ENCODE measurements around the gene SERPINA4. TPM values are rescaled to one million over a fixed set of nuclear protein-coding genes. Genes with fewer than 3 reads are reported as not detected.

The SERPINA4 gene
- polyA plus RNA-seq, 1 donor from 2014 or later: not detected

DNA sequence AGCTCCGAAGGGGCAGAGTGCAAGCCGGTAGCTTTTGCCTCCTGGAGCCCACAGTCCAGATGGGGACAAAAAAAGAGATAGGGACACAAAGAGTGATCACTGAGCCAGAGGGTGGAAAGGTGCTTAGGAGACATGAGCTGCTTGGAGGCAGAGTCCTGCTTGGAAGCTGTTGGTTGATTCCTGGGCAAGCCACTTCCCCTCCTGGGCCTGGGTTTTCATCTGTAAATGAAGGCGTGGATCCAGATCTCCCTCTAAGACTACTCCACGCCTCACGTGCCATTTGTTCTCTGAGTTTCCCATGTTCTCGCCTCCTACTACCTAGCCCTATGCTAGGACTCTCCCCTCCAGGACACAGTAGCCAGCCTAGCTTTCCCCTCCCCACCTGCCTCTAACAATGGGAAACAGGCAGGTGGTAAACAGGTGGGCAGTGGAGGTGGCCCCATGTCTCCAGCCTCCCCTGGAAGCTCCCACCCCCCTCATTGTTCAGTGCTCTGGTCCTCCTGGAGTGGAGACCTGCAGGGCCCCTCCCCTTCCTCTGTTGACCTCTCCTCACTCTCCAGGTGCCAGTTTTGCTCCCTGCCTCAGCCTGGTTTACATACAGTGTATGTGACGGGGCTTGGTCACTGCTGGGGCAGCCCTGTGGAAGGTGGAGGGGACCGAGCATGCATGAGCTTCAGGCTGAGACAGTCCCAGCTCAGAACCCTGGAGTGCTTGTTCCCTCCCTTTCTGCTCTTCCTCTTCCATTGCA, 54.8 kb downstream of the SERPINA4 start:
- H2AFZ ChIP-seq (ENCODE audit: low read depth, low read length): no peak overlapping the region
- TF ChIP-seq POLR2AphosphoS5 (IDR thresholded peaks at IDR 0.05) (no peak), RAD21 (conservative IDR thresholded peaks at IDR 0.05) (no peak), EP300 (conservative IDR thresholded peaks at IDR 0.05; ENCODE audit: poor library complexity, severe bottlenecking) (no peak), SMC3 (conservative IDR thresholded peaks at IDR 0.05; ENCODE audit: poor library complexity) (no peak), EZH2 (IDR thresholded peaks at IDR 0.05; ENCODE audit: borderline replicate concordance, insufficient read depth, low read length, poor library complexity, severe bottlenecking) (no peak), MXI1 (conservative IDR thresholded peaks at IDR 0.05; ENCODE audit: poor library complexity, severe bottlenecking) (no peak), CTCF (IDR thresholded peaks at IDR 0.05; ENCODE audit: poor library complexity, severe bottlenecking) (no peak), TAF1 (IDR thresholded peaks at IDR 0.05; ENCODE audit: low read depth) (no peak)
- TF ChIP-seq, protein P1, sequence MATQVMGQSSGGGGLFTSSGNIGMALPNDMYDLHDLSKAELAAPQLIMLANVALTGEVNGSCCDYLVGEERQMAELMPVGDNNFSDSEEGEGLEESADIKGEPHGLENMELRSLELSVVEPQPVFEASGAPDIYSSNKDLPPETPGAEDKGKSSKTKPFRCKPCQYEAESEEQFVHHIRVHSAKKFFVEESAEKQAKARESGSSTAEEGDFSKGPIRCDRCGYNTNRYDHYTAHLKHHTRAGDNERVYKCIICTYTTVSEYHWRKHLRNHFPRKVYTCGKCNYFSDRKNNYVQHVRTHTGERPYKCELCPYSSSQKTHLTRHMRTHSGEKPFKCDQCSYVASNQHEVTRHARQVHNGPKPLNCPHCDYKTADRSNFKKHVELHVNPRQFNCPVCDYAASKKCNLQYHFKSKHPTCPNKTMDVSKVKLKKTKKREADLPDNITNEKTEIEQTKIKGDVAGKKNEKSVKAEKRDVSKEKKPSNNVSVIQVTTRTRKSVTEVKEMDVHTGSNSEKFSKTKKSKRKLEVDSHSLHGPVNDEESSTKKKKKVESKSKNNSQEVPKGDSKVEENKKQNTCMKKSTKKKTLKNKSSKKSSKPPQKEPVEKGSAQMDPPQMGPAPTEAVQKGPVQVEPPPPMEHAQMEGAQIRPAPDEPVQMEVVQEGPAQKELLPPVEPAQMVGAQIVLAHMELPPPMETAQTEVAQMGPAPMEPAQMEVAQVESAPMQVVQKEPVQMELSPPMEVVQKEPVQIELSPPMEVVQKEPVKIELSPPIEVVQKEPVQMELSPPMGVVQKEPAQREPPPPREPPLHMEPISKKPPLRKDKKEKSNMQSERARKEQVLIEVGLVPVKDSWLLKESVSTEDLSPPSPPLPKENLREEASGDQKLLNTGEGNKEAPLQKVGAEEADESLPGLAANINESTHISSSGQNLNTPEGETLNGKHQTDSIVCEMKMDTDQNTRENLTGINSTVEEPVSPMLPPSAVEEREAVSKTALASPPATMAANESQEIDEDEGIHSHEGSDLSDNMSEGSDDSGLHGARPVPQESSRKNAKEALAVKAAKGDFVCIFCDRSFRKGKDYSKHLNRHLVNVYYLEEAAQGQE (IDR thresholded peaks at IDR 0.05; ENCODE audit: borderline replicate concordance): no peak
- no peak overlapping the region for H3K4me3 ChIP-seq (ENCODE audit: low read length)

DNA sequence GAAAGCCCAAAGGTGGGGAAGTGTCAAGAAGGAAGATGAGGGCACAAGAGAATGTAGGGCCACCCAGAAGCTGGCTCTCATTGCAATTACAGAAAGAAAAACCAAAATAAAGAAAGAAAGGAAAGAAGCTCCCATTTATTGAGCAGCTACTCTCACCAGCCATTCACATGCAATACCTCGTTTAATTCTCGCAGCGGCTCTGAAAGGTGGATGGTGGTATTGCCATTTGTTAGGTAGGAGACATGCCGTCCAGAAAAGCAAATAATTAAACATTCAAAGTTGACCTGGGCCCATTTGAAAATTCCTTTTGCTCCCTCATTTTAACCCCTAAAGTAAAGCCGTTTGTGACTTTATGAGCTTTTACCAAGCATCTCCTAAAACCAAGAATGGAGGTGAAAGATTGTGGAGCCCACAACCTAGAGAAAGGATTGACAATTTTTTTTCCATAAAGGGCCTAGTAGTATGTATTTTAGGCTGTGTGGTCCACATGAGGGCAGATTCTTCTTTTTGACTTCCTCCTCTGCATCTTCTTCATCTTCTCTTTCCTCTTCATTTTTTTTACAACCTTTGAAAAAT, 56.2 kb downstream of the SERPINA4 start:
- peaks cover 10% of the 10 kb centered on the region for H3K9me3 ChIP-seq (ENCODE audit: low read length)
- no peak overlapping the region for H3K4me2 ChIP-seq (ENCODE audit: low read length)
- no peaks in the 10 kb centered on the region for H4K20me1 ChIP-seq (ENCODE audit: insufficient read depth)
- H2AFZ ChIP-seq (ENCODE audit: low read depth, low read length): no peak overlapping the region
- H3K27me3 ChIP-seq (ENCODE audit: insufficient read depth, low read depth, low read length): no peaks in the 10 kb centered on the region
- no peaks in the 10 kb centered on the region for H3K36me3 ChIP-seq (ENCODE audit: insufficient read depth, low read length)
- H3K9ac ChIP-seq (ENCODE audit: low read length): no peak overlapping the region
- H3K9me2 ChIP-seq (ENCODE audit: insufficient read depth, low read length): no peaks in the 10 kb centered on the region
- H3K27ac ChIP-seq (ENCODE audit: low read length): no peak overlapping the region
- H3F3A ChIP-seq (ENCODE audit: insufficient read depth, low read length, poor library complexity, severe bottlenecking): no peaks in the 10 kb centered on the region
- TF ChIP-seq, protein P1 (IDR thresholded peaks at IDR 0.05; ENCODE audit: borderline replicate concordance): no peak
- TF ChIP-seq CTCF (IDR thresholded peaks at IDR 0.05; ENCODE audit: poor library complexity, severe bottlenecking): no peak
- TF ChIP-seq POLR2AphosphoS5 (IDR thresholded peaks at IDR 0.05): no peak
- no peak for TF ChIP-seq EP300 (conservative IDR thresholded peaks at IDR 0.05; ENCODE audit: poor library complexity, severe bottlenecking)
- TF ChIP-seq EZH2 (IDR thresholded peaks at IDR 0.05; ENCODE audit: borderline replicate concordance, insufficient read depth, low read length, poor library complexity, severe bottlenecking): no peak
- no peak for TF ChIP-seq SMC3 (conservative IDR thresholded peaks at IDR 0.05; ENCODE audit: poor library complexity)
- no peak for TF ChIP-seq RAD21 (conservative IDR thresholded peaks at IDR 0.05)
- no peak for TF ChIP-seq MXI1 (conservative IDR thresholded peaks at IDR 0.05; ENCODE audit: poor library complexity, severe bottlenecking)
- no peak for TF ChIP-seq TAF1 (IDR thresholded peaks at IDR 0.05; ENCODE audit: low read depth)
- H3K4me3 ChIP-seq (ENCODE audit: low read length): no peak overlapping the region
- no peaks in the 10 kb centered on the region for H3K79me2 ChIP-seq (replicated peaks; ENCODE audit: insufficient read depth, low read length)

More for the DNA sequence above, 54.8 kb downstream of the SERPINA4 start:
- Histone ChIP-seq H3K9ac (ENCODE audit: low read length) (no peak overlapping the region), H3K9me3 (ENCODE audit: low read length) (peaks cover 10% of the 10 kb centered on the region), H3K27me3 (ENCODE audit: insufficient read depth, low read depth, low read length) (no peaks in the 10 kb centered on the region), H3F3A (ENCODE audit: insufficient read depth, low read length, poor library complexity, severe bottlenecking) (no peaks in the 10 kb centered on the region), H3K9me2 (ENCODE audit: insufficient read depth, low read length) (no peaks in the 10 kb centered on the region), H3K4me2 (ENCODE audit: low read length) (no peak overlapping the region), H3K36me3 (ENCODE audit: insufficient read depth, low read length) (no peaks in the 10 kb centered on the region), H4K20me1 (ENCODE audit: insufficient read depth) (no peaks in the 10 kb centered on the region), H3K79me2 (replicated peaks; ENCODE audit: insufficient read depth, low read length) (no peaks in the 10 kb centered on the region), H3K27ac (ENCODE audit: low read length) (no peak overlapping the region)
